ENCODE results near the gene FAM90A1. TPM values are rescaled to one million over a fixed set of nuclear protein-coding genes. Genes with fewer than 3 reads are reported as not detected.
"Not testable (repeated sequence)": the region's sequence is repeated elsewhere in the genome, so short reads cannot be mapped to it uniquely, and the experiment has no call there.

The FAM90A1 gene
- total and polyA plus RNA-seq, 7 donors: 0.28 to 0.41 (median 0.33) TPM; not detected in 4

DNA sequence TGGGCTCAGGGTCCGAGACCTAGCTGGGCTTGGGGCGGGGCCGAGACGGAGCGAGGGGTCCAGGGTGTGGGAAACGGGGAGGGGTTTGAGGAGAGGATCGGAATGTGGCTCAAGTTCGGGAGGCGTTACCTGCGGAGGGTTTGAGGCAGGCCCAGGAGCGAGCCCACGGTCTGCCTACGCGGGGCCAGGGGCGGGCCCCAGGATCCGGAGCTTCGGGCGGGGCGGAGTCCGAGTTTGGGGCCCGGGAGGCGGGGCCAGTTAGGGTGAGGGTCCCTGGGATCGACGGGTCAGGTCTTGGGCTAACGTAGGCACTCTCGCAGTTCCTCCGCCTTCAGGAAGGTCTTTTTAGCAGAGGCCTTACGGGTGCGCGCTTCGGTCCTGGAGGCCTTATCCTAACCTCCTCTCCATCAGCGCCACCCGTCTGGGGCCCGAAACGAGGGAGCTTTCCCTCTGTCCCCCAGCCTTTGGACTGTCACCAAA lies 16.3 kb upstream of the FAM90A1 start:
- Histone ChIP-seq H3K27ac (peak overlapping the region; percentile 82 to 87 (median 84)), H3K4me3 (peak overlapping the region; percentile 65 to 95 (median 86))
- TF ChIP-seq POLR2AphosphoS5 (IDR thresholded peaks at IDR 0.05): peak in 2 of 4 donors; percentile 63 to 66
- TF ChIP-seq POLR2A (IDR thresholded peaks at IDR 0.05): peak; percentile 20 to 31
- not testable (repeated sequence) for H3K27me3 ChIP-seq, DNase-seq, H3K9me3 ChIP-seq, H3K36me3 ChIP-seq, H3K4me1 ChIP-seq
- intact Hi-C loops (cut with DNase I): loop anchor here (2.0 to 10.0 kb wide), 3 partner anchors 163 to 711 kb away; no protein-coding TSS in a partner anchor
- 1% methylated on average over 35 of the region's 35 CpGs for WGBS, 2 donors

- DNase-seq: peak; percentile 99
- H3K9me3 ChIP-seq, H3K36me3 ChIP-seq, H3K4me1 ChIP-seq, H3K27me3 ChIP-seq: not testable (repeated sequence)
- peak in 2 of 4 donors; percentile 45 to 78 for TF ChIP-seq POLR2AphosphoS5 (IDR thresholded peaks at IDR 0.05)
- WGBS, 2 donors: 1% methylated on average over 57 of the region's 57 CpGs
- peak overlapping the region; percentile 82 to 87 (median 84) for H3K27ac ChIP-seq
- H3K4me3 ChIP-seq: peak overlapping the region; percentile 65 to 95 (median 86)
- intact Hi-C loops (cut with DNase I): loop anchor here (2.0 to 10.0 kb wide), 3 partner anchors 162 to 712 kb away; no protein-coding TSS in a partner anchor
These were observed 15.7 kb upstream of the FAM90A1 start for GRCh38 chr12:8242880-8243681.

- intact Hi-C loops (cut with DNase I): loop anchor here (2.0 to 10.0 kb wide), 3 partner anchors 162 to 712 kb away; no protein-coding TSS in a partner anchor
- Histone ChIP-seq H3K27ac (peak overlapping the region; percentile 82 to 87 (median 84)), H3K4me3 (peak overlapping the region; percentile 65 to 95 (median 86))
- not testable (repeated sequence) for DNase-seq, H3K9me3 ChIP-seq, H3K27me3 ChIP-seq, H3K4me1 ChIP-seq, H3K36me3 ChIP-seq
- 0 to 1% methylated on average over 28 of the region's 28 CpGs for WGBS, 2 donors
These were observed 15.1 kb upstream of the FAM90A1 start for GRCh38 chr12:8242622-8242879.

GRCh38 chr12:8241917-8242621 lies 14.7 kb upstream of the FAM90A1 start:
- not testable (repeated sequence) for H3K9me3 ChIP-seq, DNase-seq, H3K36me3 ChIP-seq, H3K27me3 ChIP-seq, H3K4me1 ChIP-seq
- WGBS, 2 donors: 9 to 10% methylated on average over 19 of the region's 20 CpGs
- Histone ChIP-seq H3K27ac (peak overlapping the region; percentile 82 to 87 (median 84)), H3K4me3 (peak overlapping the region; percentile 65 to 95 (median 86))
- intact Hi-C loops (cut with DNase I): loop anchor here (2.0 to 10.0 kb wide), 3 partner anchors 161 to 713 kb away; no protein-coding TSS in a partner anchor

GRCh38 chr12:8240340-8241114 lies 13.1 kb upstream of the FAM90A1 start:
- intact Hi-C loops (cut with DNase I): loop anchor here (5.0 to 10.0 kb wide), 2 partner anchors 203 to 714 kb away; no protein-coding TSS in a partner anchor
- not testable (repeated sequence) for DNase-seq, H3K27me3 ChIP-seq, H3K9me3 ChIP-seq, H3K4me1 ChIP-seq, H3K4me3 ChIP-seq, H3K36me3 ChIP-seq, H3K27ac ChIP-seq
- WGBS, 2 donors: 88 to 95% methylated on average over 13 of the region's 13 CpGs

DNA sequence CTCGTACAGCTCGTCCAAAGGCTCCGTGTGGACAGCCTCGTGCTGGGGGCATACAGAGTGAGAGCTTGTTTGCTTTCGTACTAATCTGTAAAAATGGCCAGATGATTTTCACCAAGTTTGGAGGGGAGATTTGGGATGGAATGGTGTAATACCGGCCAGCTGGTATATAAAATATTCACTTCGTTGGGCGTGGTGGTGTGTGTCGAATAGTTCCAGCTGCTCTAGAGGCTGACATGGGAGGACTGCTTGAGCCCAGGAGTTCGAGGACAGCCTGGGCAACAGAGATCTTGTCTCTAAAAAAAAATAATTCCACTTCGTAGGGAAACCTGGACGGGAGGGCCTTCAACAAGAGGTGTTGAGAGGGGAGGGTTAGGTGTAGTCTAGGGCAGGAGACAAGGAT lies 9.6 kb upstream of the FAM90A1 start:
- H3K9me3 ChIP-seq: not testable (repeated sequence)

GRCh38 chr12:8235316-8236157 lies 8.1 kb upstream of the FAM90A1 start:
- intact Hi-C loops (cut with DNase I); H3K4me1 ChIP-seq; H3K9me3 ChIP-seq; H3K36me3 ChIP-seq; DNase-seq; H3K27ac ChIP-seq; H3K27me3 ChIP-seq; H3K4me3 ChIP-seq: not testable (repeated sequence)
- WGBS, 2 donors: 91 to 92% methylated on average over 26 of the region's 26 CpGs

More for the DNA sequence above, 9.6 kb upstream of the FAM90A1 start:
- 77 to 87% methylated on average over 12 of the region's 12 CpGs for WGBS, 2 donors
- H3K27ac ChIP-seq; DNase-seq; intact Hi-C loops (cut with DNase I); H3K27me3 ChIP-seq; H3K4me3 ChIP-seq; H3K36me3 ChIP-seq; H3K4me1 ChIP-seq: not testable (repeated sequence)

GRCh38 chr12:8234746-8235145 lies 7.3 kb upstream of the FAM90A1 start:
- H3K4me3 ChIP-seq; H3K27ac ChIP-seq; H3K36me3 ChIP-seq; H3K27me3 ChIP-seq; intact Hi-C loops (cut with DNase I); H3K9me3 ChIP-seq; H3K4me1 ChIP-seq; DNase-seq: not testable (repeated sequence)
- WGBS, 2 donors: 76 to 84% methylated on average over 7 of the region's 7 CpGs

GRCh38 chr12:8233935-8234495 lies 6.6 kb upstream of the FAM90A1 start:
- intact Hi-C loops (cut with DNase I); H3K4me3 ChIP-seq; H3K9me3 ChIP-seq; H3K36me3 ChIP-seq; H3K27me3 ChIP-seq; DNase-seq; H3K27ac ChIP-seq; H3K4me1 ChIP-seq: not testable (repeated sequence)
- WGBS, 2 donors: 84 to 85% methylated on average over 20 of the region's 20 CpGs

- H3K4me1 ChIP-seq; intact Hi-C loops (cut with DNase I); H3K9me3 ChIP-seq; H3K27me3 ChIP-seq; H3K27ac ChIP-seq; H3K36me3 ChIP-seq; H3K4me3 ChIP-seq; DNase-seq: not testable (repeated sequence)
- 77 to 90% methylated on average over 14 of the region's 14 CpGs for WGBS, 2 donors
These were observed 6.0 kb upstream of the FAM90A1 start for GRCh38 chr12:8233300-8233855.

All from sigmoid colon (tissue), 7 donors.